22Rv1 (cell line): ENCODE data around the gene PUS1.

Experiments used
- H3K27ac ChIP-seq: fragments of 450-650 bp; 2 replicates; pipeline ENCODE4 v1.5.1; 2017
- ZFX ChIP-seq: fragments of 450-650 bp; IDR thresholded peaks from 2 replicates; pipeline ENCODE4 v1.6.1; 2017; ENCODE audit warnings: antibody characterized with exemption, borderline replicate concordance
- TF ChIP-seq, protein P1 (sequence below): fragments of 450-650 bp; IDR thresholded peaks from 2 replicates; pipeline ENCODE4 v1.5.1; 2017; ENCODE audit warnings: mild to moderate bottlenecking

Gene PUS1

DNA sequence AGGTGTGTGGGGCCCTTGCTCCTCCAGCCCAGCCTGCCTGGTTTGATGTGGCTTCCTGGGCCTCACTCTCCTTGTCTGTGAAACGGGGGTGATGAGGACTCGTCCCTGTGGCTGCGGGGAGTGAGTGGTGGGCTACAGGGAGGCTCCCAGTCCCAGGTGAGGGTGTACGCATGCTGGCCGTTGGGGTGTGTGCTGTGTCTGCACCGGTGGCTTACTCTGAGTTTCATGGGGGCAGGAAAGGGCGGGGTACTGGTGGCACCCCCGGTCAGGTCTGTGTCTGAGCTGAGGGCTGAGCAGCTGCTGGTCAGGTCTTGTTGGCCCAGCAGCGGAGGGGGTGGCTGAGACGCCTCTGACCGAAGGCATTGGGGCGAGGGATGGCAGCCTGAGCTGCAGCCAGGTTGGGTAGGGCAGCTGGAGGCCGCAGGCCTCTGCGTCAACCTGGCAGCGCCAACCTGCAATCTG, 23.4 kb upstream of the PUS1 start:
- TF ChIP-seq, protein P1, sequence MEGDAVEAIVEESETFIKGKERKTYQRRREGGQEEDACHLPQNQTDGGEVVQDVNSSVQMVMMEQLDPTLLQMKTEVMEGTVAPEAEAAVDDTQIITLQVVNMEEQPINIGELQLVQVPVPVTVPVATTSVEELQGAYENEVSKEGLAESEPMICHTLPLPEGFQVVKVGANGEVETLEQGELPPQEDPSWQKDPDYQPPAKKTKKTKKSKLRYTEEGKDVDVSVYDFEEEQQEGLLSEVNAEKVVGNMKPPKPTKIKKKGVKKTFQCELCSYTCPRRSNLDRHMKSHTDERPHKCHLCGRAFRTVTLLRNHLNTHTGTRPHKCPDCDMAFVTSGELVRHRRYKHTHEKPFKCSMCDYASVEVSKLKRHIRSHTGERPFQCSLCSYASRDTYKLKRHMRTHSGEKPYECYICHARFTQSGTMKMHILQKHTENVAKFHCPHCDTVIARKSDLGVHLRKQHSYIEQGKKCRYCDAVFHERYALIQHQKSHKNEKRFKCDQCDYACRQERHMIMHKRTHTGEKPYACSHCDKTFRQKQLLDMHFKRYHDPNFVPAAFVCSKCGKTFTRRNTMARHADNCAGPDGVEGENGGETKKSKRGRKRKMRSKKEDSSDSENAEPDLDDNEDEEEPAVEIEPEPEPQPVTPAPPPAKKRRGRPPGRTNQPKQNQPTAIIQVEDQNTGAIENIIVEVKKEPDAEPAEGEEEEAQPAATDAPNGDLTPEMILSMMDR: no peak
- TF ChIP-seq ZFX: no peak
- H3K27ac ChIP-seq: no peak overlapping the region

GRCh38 chr12:131907379-131908091, 21.5 kb upstream of the PUS1 start:
- no peak overlapping the region for H3K27ac ChIP-seq
- TF ChIP-seq ZFX: no peak
- TF ChIP-seq, protein P1: no peak

- no peak overlapping the region for H3K27ac ChIP-seq
- TF ChIP-seq, protein P1: no peak
- no peak for TF ChIP-seq ZFX
Measured at GRCh38 chr12:131908092-131909080, 20.7 kb upstream of the PUS1 start.

GRCh38 chr12:131909081-131909751, 19.9 kb upstream of the PUS1 start:
- no peak overlapping the region for H3K27ac ChIP-seq
- TF ChIP-seq, protein P1: no peak

- H3K27ac ChIP-seq: no peak overlapping the region
- TF ChIP-seq, protein P1: no peak
- TF ChIP-seq ZFX: no peak
Measured at GRCh38 chr12:131909752-131910219, 19.3 kb upstream of the PUS1 start.

DNA sequence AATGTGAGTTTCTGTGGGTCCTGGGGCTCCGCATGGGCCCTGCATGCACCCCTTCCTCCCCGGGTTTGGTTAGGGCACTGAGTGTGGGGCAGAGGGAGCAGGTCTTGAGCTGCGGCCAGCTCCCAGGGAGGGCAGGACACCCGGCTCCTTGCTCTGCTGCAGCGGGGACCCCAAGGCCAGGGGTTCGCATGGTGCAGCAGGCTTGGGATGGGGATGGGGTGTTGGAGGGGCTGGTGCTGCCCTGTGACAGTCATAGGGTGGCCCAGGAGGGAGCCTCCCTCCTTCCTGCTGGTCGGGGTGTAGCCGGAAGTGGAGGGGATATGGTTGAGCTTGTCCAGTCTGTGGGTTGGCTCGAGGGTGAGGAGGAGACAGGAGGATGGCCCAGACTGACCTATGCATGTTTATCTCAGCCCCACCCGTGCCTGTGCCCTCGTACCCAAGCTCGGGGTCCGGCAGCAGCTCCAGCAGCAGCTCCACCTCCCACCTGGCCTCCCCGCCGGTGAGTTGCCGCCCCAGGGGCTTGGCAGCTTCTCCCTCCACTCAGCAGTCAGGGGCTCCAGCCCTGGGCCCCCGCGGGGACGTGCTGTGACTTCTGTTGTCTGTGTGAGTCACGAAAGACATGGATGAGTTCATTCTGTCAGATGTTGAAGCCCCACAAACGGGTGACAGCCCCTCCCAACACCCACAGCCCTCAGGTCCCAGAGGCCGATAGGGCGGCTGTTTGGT, 18.6 kb upstream of the PUS1 start:
- TF ChIP-seq, protein P1: no peak
- TF ChIP-seq ZFX: no peak
- no peak overlapping the region for H3K27ac ChIP-seq
